ENCODE data around the gene RPL31.

DNA sequence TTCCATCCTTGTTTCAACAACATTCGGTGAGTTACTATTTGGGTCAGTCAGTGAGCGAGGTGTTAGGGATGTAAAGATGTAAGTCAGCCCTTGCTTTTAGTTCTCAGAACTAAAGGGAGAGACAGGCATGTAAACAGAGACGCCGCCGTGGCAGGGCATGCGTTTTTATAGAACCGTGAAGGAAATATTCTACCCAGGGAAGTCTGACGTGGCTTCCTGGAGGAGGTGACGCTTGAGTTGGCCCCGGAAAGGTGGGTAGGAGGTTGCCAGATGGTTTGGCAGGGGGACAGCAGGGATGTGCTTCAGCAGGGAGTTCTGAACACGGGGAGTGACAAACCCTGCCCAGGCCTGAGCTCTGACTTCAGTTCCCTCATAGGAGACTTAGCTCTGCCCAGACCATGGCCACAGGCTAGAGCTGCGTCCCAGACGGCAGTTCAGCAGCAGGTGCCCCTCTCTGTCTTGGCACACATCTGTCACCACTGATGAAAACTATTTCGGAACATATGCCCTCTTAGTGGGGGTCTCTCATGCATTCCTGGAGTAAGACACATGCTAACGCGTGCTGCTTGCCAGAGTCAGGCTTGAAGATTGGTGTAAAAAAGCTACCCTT is 23.4 kb upstream of the RPL31 start:
- TF ChIP-seq, protein P1, sequence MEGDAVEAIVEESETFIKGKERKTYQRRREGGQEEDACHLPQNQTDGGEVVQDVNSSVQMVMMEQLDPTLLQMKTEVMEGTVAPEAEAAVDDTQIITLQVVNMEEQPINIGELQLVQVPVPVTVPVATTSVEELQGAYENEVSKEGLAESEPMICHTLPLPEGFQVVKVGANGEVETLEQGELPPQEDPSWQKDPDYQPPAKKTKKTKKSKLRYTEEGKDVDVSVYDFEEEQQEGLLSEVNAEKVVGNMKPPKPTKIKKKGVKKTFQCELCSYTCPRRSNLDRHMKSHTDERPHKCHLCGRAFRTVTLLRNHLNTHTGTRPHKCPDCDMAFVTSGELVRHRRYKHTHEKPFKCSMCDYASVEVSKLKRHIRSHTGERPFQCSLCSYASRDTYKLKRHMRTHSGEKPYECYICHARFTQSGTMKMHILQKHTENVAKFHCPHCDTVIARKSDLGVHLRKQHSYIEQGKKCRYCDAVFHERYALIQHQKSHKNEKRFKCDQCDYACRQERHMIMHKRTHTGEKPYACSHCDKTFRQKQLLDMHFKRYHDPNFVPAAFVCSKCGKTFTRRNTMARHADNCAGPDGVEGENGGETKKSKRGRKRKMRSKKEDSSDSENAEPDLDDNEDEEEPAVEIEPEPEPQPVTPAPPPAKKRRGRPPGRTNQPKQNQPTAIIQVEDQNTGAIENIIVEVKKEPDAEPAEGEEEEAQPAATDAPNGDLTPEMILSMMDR (IDR thresholded peaks at IDR 0.05), result no peak
- no peak for TF ChIP-seq POLR2AphosphoS5 (IDR thresholded peaks at IDR 0.05)
- TF ChIP-seq POLR2A (IDR thresholded peaks at IDR 0.05), result no peak
